Uterus (tissue), 4 donors: ENCODE data around the gene VMAC. TPM values are rescaled to one million over a fixed set of nuclear protein-coding genes. Genes with fewer than 3 reads are reported as not detected.
A peak's percentile ranks its signal among the peaks of the same experiment; 100 is the strongest.

Source experiments
- DNase-seq, 2 donors: peaks; one replicate each; pipeline ENCODE4 v3.0.0-alpha.2; 2019 to 2020
- H3K27ac ChIP-seq, 2 donors: fragments of 200-600 bp; sonication (generic); 1 replicate in 1 of 2; 2 replicates in 1 of 2; pipeline ENCODE4 v1.5.1; 2016 to 2018
- H3K27me3 ChIP-seq, 2 donors: fragments of 200-600 bp; sonication (generic); one replicate each; pipeline ENCODE4 v1.5.1; 2018 to 2019; ENCODE audit warnings: control low read depth in 1 of 2
- H3K36me3 ChIP-seq, 2 donors: fragments of 200-600 bp; sonication (generic); one replicate each; pipeline ENCODE4 v1.5.1; 2019; ENCODE audit warnings: control low read depth in 1 of 2
- H3K4me1 ChIP-seq, 2 donors: fragments of 200-600 bp; sonication (generic); one replicate each; pipeline ENCODE4 v1.5.1; 2018 to 2019; ENCODE audit warnings: control low read depth in 1 of 2
- H3K4me3 ChIP-seq, 2 donors: fragments of 200-600 bp; sonication (generic); 1 replicate in 1 of 2; 2 replicates in 1 of 2; pipeline ENCODE4 v1.5.1; 2018 to 2019; ENCODE audit warnings: mild to moderate bottlenecking in 1 of 2
- H3K9me3 ChIP-seq, 2 donors: fragments of 200-600 bp; sonication (generic); one replicate each; pipeline ENCODE4 v1.5.1; 2019; ENCODE audit warnings: control low read depth in 1 of 2
- POLR2A ChIP-seq, 2 donors: fragments of 450-650 bp; IDR thresholded peaks; one replicate each; pipeline ENCODE4 v1.6.1; 2016; ENCODE audit warnings: antibody characterized with exemption in 2 of 2, mild to moderate bottlenecking in 1 of 2, moderate library complexity in 1 of 2
- intact Hi-C: fragments of 100-400 bp; cut with DNase I; formaldehyde crosslinking; loops from one replicate; pipeline ENCODE4 v1.15.1; 2023; ENCODE audit warnings: low total_unique reads
- total RNA-seq, 4 donors: library from RNA; depleted of rRNA in 3 of 4; stranded (reverse); fragments of >200 nt in 3 of 4; gene quantifications; one replicate each; pipeline versions ENCODE4 v1.1.0 to v1.2.4, GENCODE V29; 2014 to 2023
- TF ChIP-seq, protein P1 (sequence below), 4 experiments: fragments of 200-600 bp in 2 of 4; fragments of 450-650 bp in 2 of 4; sonication (generic) in 2 of 4; IDR thresholded peaks; one replicate each; pipeline ENCODE4 v1.5.1; 2016 to 2019; ENCODE audit warnings: antibody characterized with exemption in 4 of 4, mild to moderate bottlenecking in 2 of 4, moderate library complexity in 1 of 4
- donor health status: DM: yes; HTN: yes; CAD: no.

VMAC gene
- total RNA-seq, 4 donors from 2014 or later = 2.6 to 10.9 (median 7.1) TPM

DNA sequence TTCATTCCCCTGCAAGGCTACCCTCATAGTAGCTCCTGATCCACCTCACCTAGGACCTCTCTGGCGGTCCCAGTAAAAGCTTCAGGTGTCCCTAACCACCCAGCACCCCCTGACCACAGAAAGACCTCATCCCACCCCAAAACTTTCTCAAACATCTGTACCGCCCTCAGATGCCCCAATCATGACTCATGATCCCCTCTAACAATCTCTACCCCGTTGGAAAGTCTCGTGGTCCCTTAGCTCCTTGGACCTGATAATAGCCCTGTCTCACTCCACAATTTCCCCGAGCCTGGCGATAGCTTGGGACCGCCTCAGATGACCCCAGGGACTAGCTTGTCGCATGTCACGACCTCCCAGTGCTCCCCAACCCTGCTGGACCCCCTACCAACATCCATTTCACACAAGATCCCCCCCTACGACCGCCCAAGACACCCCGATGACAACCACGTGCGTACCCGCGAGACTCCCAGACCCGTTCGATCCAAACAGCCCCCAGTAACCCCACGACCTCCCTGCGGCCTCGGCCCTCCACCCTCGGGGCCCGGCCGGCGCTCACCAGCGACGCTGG lies 1.5 kb upstream of the VMAC start:
- H3K9me3 ChIP-seq = no peaks in the 10 kb centered on the region
- TF ChIP-seq POLR2A (IDR thresholded peaks at IDR 0.05) = no peak
- TF ChIP-seq, protein P1, sequence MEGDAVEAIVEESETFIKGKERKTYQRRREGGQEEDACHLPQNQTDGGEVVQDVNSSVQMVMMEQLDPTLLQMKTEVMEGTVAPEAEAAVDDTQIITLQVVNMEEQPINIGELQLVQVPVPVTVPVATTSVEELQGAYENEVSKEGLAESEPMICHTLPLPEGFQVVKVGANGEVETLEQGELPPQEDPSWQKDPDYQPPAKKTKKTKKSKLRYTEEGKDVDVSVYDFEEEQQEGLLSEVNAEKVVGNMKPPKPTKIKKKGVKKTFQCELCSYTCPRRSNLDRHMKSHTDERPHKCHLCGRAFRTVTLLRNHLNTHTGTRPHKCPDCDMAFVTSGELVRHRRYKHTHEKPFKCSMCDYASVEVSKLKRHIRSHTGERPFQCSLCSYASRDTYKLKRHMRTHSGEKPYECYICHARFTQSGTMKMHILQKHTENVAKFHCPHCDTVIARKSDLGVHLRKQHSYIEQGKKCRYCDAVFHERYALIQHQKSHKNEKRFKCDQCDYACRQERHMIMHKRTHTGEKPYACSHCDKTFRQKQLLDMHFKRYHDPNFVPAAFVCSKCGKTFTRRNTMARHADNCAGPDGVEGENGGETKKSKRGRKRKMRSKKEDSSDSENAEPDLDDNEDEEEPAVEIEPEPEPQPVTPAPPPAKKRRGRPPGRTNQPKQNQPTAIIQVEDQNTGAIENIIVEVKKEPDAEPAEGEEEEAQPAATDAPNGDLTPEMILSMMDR (IDR thresholded peaks at IDR 0.05) = no peak
- H3K4me3 ChIP-seq = peak overlapping the region; percentile 64 to 88
- no peaks in the 10 kb centered on the region for H3K27me3 ChIP-seq
- H3K36me3 ChIP-seq = no peaks in the 10 kb centered on the region
- peak in 1 of 2 donors; percentile 48 for DNase-seq
- peaks cover 0 to 14% of the 10 kb centered on the region in 2 donors for H3K4me1 ChIP-seq
- peak overlapping the region; percentile 91 for H3K27ac ChIP-seq
- intact Hi-C loops = no loop called here

DNA sequence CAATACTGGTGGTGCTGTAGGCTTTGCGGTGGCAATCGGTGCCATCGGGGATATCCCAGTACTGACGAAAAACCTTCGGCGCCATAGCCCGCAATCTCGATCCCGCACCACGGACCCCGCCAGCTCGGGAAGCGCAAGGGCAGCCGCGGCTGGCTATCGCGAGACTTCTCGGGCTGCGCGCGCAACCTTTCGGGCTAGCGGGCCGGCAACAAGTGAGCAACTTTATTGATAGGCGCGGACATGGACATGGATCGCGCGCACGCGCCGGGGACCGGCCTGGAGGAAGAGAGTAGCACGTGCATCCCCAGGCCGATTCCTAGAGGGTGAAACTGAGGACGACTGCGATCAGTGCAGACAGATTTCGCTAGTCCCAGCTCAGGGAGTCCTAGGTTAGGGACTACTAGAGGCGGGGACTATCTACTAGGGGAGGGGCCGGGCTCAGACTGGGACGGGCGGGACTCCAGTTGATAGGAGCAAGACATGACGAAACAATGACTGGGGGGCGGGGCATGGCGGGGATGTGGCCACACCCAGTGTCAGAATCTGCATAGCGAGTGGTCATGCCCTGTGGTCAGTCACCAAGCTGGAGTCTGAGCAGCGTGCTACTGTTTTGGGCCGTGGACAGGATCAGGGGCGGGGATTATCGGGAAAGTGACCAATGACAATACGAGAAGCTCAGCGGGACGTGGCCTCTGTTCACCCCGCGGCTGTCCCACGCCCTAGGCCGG lies 884 bp upstream of the VMAC start, which contains the start of gene NDUFA11:
Gene NDUFA11, minus strand, starts transcription at position 167 of the 728 bp plus-strand sequence. Its CDS starts 82 bp downstream, at position 85.
- no peaks in the 10 kb centered on the region for H3K36me3 ChIP-seq

DNA sequence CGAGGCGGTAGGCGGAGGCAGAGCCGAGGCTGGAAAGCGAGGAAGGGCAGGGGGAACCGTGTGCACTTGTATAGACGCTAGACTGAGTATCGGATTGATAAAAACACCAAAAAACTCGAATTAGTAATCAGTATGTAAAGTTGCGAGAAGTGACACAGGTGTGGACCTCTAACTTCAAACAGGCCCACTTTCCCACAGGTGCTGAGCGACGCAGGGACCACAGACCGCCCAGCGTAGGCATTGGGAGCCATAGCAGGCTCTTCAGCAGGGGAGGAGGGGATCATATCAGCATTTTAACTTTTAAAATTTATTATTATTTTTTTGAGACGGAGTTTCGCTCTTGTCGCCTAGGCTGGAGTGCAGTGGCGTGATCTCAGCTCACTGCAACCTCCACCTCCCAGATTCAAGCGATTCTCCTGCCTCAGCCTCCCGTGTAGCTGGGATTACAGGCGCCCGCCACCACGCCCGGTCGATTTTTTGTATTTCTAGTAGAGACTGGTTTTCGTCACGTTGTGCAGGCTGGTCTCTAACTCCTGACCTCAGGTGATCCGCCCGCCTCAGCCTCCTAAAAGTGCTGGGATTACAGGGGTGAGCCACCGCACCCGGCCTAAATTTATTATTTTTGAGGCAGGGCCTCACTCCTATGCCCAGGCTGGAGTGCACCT lies 574 bp downstream of the VMAC start:
- Histone ChIP-seq H3K27ac (peak overlapping the region; percentile 11 to 91), H3K4me3 (peak overlapping the region; percentile 41 to 64), H3K9me3 (no peaks in the 10 kb centered on the region), H3K4me1 (peaks cover 0 to 14% of the 10 kb centered on the region in 2 donors), H3K27me3 (no peaks in the 10 kb centered on the region), H3K36me3 (no peaks in the 10 kb centered on the region)
- DNase-seq = no peak
- TF ChIP-seq POLR2A (IDR thresholded peaks at IDR 0.05) = no peak
- TF ChIP-seq, protein P1 (IDR thresholded peaks at IDR 0.05) = no peak
- intact Hi-C loops = no loop called here

More for the DNA sequence above, 884 bp upstream of the VMAC start, which contains the start of gene NDUFA11:
- DNase-seq = peak; percentile 99 to 100
- Histone ChIP-seq H3K27ac (peak within 1 kb of the TSS; percentile 91), H3K27me3 (no peaks in the 10 kb centered on the region), H3K9me3 (no peaks in the 10 kb centered on the region), H3K4me3 (peak within 1 kb of the TSS; percentile 64 to 88), H3K4me1 (peaks cover 0 to 14% of the 10 kb centered on the region in 2 donors)
- intact Hi-C loops = no loop called here
- TF ChIP-seq, protein P1 (IDR thresholded peaks at IDR 0.05) = peak in 1 of 4 experiments; percentile 21
- TF ChIP-seq POLR2A (IDR thresholded peaks at IDR 0.05) = peak; percentile 55 to 77

DNA sequence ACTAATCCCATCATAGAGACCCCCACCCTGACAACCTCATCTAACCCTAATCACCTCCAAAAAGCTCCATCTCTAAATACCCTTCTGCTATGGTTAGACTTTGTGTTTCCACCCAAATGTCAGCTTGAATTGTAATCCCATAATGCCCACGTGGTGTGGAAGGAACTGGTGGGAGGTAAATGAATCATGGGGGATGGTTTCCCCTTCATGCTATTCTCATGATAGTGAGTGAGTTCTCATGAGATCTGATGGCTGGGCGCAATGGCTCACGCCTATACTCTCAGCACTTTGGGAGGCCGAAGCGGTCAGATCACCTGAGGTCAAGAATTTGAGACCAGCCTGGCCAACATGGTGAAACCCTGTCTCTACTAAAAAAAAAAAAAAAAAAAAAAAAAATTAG lies 2.6 kb downstream of the VMAC start:
- Histone ChIP-seq H3K27ac (no peak overlapping the region), H3K36me3 (no peaks in the 10 kb centered on the region), H3K27me3 (no peaks in the 10 kb centered on the region), H3K4me3 (no peak overlapping the region), H3K9me3 (no peaks in the 10 kb centered on the region), H3K4me1 (peaks cover 0 to 11% of the 10 kb centered on the region in 2 donors)
- TF ChIP-seq, protein P1 (IDR thresholded peaks at IDR 0.05) = no peak
- TF ChIP-seq POLR2A (IDR thresholded peaks at IDR 0.05) = no peak
- intact Hi-C loops = no loop called here
- no peak for DNase-seq
